ENCODE data around the gene MYO5C.

MYO5C gene

DNA sequence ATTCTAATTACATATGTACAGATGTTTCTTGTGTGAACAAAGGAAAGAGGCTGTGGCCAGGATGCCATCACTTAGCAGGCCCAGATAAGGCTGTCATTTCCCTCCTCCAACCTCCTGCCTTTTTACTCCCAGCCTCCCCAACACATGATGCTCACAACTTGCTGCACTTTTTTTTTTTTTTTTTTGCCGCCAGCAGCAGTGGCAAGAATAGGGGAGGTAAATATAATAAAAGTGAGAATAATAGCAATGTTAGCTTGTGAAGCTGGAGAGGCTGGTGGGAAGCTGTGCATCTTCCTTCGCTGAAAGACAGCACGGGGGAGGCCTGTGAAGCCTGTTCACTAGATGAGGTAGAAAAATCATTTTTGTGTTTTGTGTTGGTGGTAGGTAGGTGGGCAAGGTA, 42.5 kb upstream of the MYO5C start:
- TF ChIP-seq MAX (IDR thresholded peaks at IDR 0.05; ENCODE audit: low read depth, low read length) (no peak), MYC (IDR thresholded peaks at IDR 0.05; ENCODE audit: low read depth, low read length) (no peak), POLR2A (IDR thresholded peaks at IDR 0.05; ENCODE audit: extremely low read depth, insufficient read length) (no peak), CTCF (IDR thresholded peaks at IDR 0.05; ENCODE audit: low read depth, low read length) (no peak)
- no peak for DNase-seq (ENCODE audit: low read depth)
- H3K4me3 ChIP-seq (ENCODE audit: low read depth, low read length), result no peak overlapping the region

- TF ChIP-seq MAX (IDR thresholded peaks at IDR 0.05; ENCODE audit: low read depth, low read length) (no peak), POLR2A (IDR thresholded peaks at IDR 0.05; ENCODE audit: extremely low read depth, insufficient read length) (no peak), CTCF (IDR thresholded peaks at IDR 0.05; ENCODE audit: low read depth, low read length) (no peak), MYC (IDR thresholded peaks at IDR 0.05; ENCODE audit: low read depth, low read length) (no peak)
- DNase-seq (ENCODE audit: low read depth), result no peak
- H3K4me3 ChIP-seq (ENCODE audit: low read depth, low read length), result no peak overlapping the region
Observed at GRCh38 chr15:52337198-52337853, 41.7 kb upstream of the MYO5C start.

DNA sequence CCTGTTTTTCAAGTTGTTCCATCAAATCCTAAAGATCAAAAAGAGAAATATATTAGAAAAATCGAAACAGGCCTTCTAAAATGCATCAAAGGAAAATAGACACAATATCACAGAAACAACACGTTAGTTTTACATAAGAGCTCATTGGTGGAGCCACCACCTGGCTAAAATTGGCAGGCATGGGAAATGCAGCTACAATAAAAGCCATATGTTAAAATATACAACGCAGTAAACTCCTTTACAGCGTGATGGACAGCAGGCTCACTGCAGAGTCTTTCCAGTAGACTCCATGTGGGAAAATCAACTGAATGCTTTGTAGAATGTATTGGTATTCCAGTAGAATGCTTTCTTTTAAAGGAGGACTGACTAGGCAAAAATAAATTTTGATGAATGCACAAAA, 40.9 kb upstream of the MYO5C start:
- TF ChIP-seq MYC (IDR thresholded peaks at IDR 0.05; ENCODE audit: low read depth, low read length), result no peak
- no peak for TF ChIP-seq CTCF (IDR thresholded peaks at IDR 0.05; ENCODE audit: low read depth, low read length)
- no peak for TF ChIP-seq POLR2A (IDR thresholded peaks at IDR 0.05; ENCODE audit: extremely low read depth, insufficient read length)
- no peak for TF ChIP-seq MAX (IDR thresholded peaks at IDR 0.05; ENCODE audit: low read depth, low read length)
- DNase-seq (ENCODE audit: low read depth), result peak; percentile 27

DNA sequence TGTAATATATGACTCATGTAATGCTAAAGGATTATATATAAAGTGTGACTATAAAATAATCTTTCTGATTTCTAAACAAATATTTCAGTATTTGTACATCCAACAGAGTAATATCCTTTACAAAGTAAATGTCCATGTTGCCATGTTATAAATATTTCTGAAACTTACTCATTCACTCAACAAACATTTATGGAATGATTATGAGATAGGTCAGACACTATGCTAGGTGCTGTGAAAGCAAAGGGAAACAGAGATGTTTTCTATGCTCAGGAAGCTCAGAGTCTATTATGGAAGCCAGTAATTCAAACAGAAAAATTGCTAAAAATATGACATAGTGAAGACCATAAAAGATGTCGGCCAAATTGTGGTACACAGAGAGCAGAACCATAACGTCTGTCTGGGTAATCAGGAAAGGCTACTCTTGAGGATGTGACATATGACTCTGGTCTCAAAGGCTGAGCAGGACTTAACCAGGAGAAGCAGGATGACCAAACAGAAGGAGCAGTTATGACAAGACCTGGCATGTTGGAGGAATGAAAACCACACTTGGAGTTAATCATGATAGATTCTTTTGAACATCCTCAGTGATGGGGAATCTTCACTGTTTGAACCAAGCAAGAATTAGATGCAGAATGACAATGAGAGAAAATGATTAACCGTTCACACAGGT, 39.0 kb upstream of the MYO5C start:
- no peak for DNase-seq (ENCODE audit: low read depth)
- TF ChIP-seq MAX (IDR thresholded peaks at IDR 0.05; ENCODE audit: low read depth, low read length) (no peak), MYC (IDR thresholded peaks at IDR 0.05; ENCODE audit: low read depth, low read length) (no peak), CTCF (IDR thresholded peaks at IDR 0.05; ENCODE audit: low read depth, low read length) (no peak), POLR2A (IDR thresholded peaks at IDR 0.05; ENCODE audit: extremely low read depth, insufficient read length) (no peak)
- H3K4me3 ChIP-seq (ENCODE audit: low read depth, low read length), result no peak overlapping the region

More for the DNA sequence above, 40.9 kb upstream of the MYO5C start:
- H3K4me3 ChIP-seq (ENCODE audit: low read depth, low read length), result no peak overlapping the region

- H3K4me3 ChIP-seq (ENCODE audit: low read depth, low read length), result no peak overlapping the region
- 0 out of 2 replicates have a peak, but pooled peaks have one; percentile 23 for TF ChIP-seq MYC (IDR thresholded peaks at IDR 0.05; ENCODE audit: low read depth, low read length)
- TF ChIP-seq POLR2A (IDR thresholded peaks at IDR 0.05; ENCODE audit: extremely low read depth, insufficient read length), result no peak
- TF ChIP-seq MAX (IDR thresholded peaks at IDR 0.05; ENCODE audit: low read depth, low read length), result 0 out of 2 replicates have a peak, but pooled peaks have one; percentile 5
- TF ChIP-seq CTCF (IDR thresholded peaks at IDR 0.05; ENCODE audit: low read depth, low read length), result peak; percentile 46
- peak; percentile 65 for DNase-seq (ENCODE audit: low read depth)
Observed at GRCh38 chr15:52331490-52332240, 36.1 kb upstream of the MYO5C start.

Data from NB4 (cell line).